Epithelial cell of prostate (primary cell): ENCODE measurements around the gene SLC34A3.
A peak's percentile ranks its signal among the peaks of the same experiment; 100 is the strongest.

Experiments used
- DNase-seq: peaks from one replicate; pipeline ENCODE4 v3.0.0-alpha.2; 2011; ENCODE audit warnings: low read depth, low spot score
- H3K27ac ChIP-seq: fragments of 450-650 bp; 2 replicates; pipeline ENCODE4 v1.5.1; 2017; ENCODE audit warnings: mild to moderate bottlenecking

SLC34A3 gene

GRCh38 chr9:137216188-137216965 lies 14.3 kb upstream of the SLC34A3 start:
- no peak overlapping the region for H3K27ac ChIP-seq
- no peak for DNase-seq

- H3K27ac ChIP-seq, result peak overlapping the region; percentile 62
- no peak for DNase-seq
Observed at GRCh38 chr9:137217276-137218211, 13.2 kb upstream of the SLC34A3 start.

GRCh38 chr9:137218212-137218753 lies 12.4 kb upstream of the SLC34A3 start:
- peak overlapping the region; percentile 62 for H3K27ac ChIP-seq
- no peak for DNase-seq

- DNase-seq, result no peak
- H3K27ac ChIP-seq, result no peak overlapping the region
Observed at GRCh38 chr9:137218754-137219271, 11.9 kb upstream of the SLC34A3 start.

GRCh38 chr9:137219757-137220316 lies 10.9 kb upstream of the SLC34A3 start:
- no peak for DNase-seq
- H3K27ac ChIP-seq, result no peak overlapping the region

- no peak for DNase-seq
- H3K27ac ChIP-seq, result no peak overlapping the region
Observed at GRCh38 chr9:137220317-137221094, 10.2 kb upstream of the SLC34A3 start.

- DNase-seq, result no peak
Observed at GRCh38 chr9:137221095-137221505, 9.6 kb upstream of the SLC34A3 start.

GRCh38 chr9:137221506-137222111 lies 9.1 kb upstream of the SLC34A3 start:
- peak overlapping the region; percentile 94 for H3K27ac ChIP-seq
- no peak for DNase-seq

More at GRCh38 chr9:137221095-137221505, 9.6 kb upstream of the SLC34A3 start:
- H3K27ac ChIP-seq, result no peak overlapping the region

GRCh38 chr9:137222190-137223077 lies 8.3 kb upstream of the SLC34A3 start, which contains the start of gene RNF208:
Gene RNF208, minus strand, starts transcription at chr9:137222240. Its CDS starts 1,028 bp downstream, at chr9:137221212.
- peak within 1 kb of the TSS; percentile 94 for H3K27ac ChIP-seq
- no peak for DNase-seq

- peak; percentile 79 for DNase-seq
Observed at GRCh38 chr9:137223078-137223970, 7.4 kb upstream of the SLC34A3 start.

GRCh38 chr9:137224830-137225694 lies 5.6 kb upstream of the SLC34A3 start, which contains the start of gene CYSRT1:
Gene CYSRT1, plus strand, starts transcription at chr9:137225174. Its CDS starts 448 bp downstream, at chr9:137225622.
- DNase-seq, result no peak
- H3K27ac ChIP-seq, result peak within 1 kb of the TSS; percentile 94

More at GRCh38 chr9:137223078-137223970, 7.4 kb upstream of the SLC34A3 start:
- H3K27ac ChIP-seq, result peak overlapping the region; percentile 94

- peak overlapping the region; percentile 94 for H3K27ac ChIP-seq
- no peak for DNase-seq
Observed at GRCh38 chr9:137225699-137226331, 4.9 kb upstream of the SLC34A3 start.

GRCh38 chr9:137226338-137227053 lies 4.2 kb upstream of the SLC34A3 start:
- no peak for DNase-seq
- H3K27ac ChIP-seq, result peak overlapping the region; percentile 94

GRCh38 chr9:137227054-137227852 lies 3.4 kb upstream of the SLC34A3 start, which contains the start of gene RNF224:
Gene RNF224, plus strand, starts transcription at chr9:137227502. Its CDS starts 834 bp downstream, at chr9:137228336.
- H3K27ac ChIP-seq, result peak within 1 kb of the TSS; percentile 94
- no peak for DNase-seq
